ENCODE measurements around the gene CBARP.

DNA sequence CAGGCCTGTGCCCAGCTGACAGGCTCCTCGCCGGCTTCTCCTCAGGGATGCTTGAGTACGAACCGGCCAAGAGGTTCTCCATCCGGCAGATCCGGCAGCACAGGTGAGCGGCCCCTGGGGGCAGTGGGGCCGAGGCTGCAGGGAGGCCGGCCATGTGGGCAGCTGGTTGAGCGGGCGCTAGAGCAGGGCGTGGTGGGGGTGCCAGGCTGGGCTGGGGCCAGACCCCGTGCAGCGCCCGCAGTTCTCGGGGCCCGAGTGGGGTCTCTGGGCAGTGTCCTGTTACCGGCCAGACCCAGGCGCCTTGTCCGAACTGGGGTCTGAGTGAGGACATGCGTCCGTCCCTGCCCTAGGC, 15.9 kb downstream of the CBARP start:
- no peak for TF ChIP-seq TAF1 (IDR thresholded peaks at IDR 0.05; ENCODE audit: borderline replicate concordance, insufficient read depth, low read length)
- no peak for TF ChIP-seq POLR2AphosphoS5 (IDR thresholded peaks at IDR 0.05; ENCODE audit: low read depth, low read length)
- TF ChIP-seq, protein P1, sequence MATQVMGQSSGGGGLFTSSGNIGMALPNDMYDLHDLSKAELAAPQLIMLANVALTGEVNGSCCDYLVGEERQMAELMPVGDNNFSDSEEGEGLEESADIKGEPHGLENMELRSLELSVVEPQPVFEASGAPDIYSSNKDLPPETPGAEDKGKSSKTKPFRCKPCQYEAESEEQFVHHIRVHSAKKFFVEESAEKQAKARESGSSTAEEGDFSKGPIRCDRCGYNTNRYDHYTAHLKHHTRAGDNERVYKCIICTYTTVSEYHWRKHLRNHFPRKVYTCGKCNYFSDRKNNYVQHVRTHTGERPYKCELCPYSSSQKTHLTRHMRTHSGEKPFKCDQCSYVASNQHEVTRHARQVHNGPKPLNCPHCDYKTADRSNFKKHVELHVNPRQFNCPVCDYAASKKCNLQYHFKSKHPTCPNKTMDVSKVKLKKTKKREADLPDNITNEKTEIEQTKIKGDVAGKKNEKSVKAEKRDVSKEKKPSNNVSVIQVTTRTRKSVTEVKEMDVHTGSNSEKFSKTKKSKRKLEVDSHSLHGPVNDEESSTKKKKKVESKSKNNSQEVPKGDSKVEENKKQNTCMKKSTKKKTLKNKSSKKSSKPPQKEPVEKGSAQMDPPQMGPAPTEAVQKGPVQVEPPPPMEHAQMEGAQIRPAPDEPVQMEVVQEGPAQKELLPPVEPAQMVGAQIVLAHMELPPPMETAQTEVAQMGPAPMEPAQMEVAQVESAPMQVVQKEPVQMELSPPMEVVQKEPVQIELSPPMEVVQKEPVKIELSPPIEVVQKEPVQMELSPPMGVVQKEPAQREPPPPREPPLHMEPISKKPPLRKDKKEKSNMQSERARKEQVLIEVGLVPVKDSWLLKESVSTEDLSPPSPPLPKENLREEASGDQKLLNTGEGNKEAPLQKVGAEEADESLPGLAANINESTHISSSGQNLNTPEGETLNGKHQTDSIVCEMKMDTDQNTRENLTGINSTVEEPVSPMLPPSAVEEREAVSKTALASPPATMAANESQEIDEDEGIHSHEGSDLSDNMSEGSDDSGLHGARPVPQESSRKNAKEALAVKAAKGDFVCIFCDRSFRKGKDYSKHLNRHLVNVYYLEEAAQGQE (IDR thresholded peaks at IDR 0.05; ENCODE audit: insufficient read depth in 1 of 2, low read depth in 2 of 2, low read length in 2 of 2), result no peak
- no peak for TF ChIP-seq SIN3A (IDR thresholded peaks at IDR 0.05; ENCODE audit: borderline replicate concordance, insufficient read depth, low read length)
- no peak for TF ChIP-seq FOXP2 (optimal IDR thresholded peaks at IDR 0.05; ENCODE audit: borderline replicate concordance, extremely low read depth, extremely low read length, insufficient read depth)

Measured in PFSK-1 (cell line).